OCI-LY1 (cell line): Measurements from ENCODE around the gene SYPL1.

Experiments
- H2AFZ ChIP-seq: fragments of 200-600 bp; sonication (generic), shearing (Covaris generic); 2 replicates; pipeline ENCODE4 v1.6.0; 2014; ENCODE audit warnings: antibody characterized with exemption, mild to moderate bottlenecking, low read length
- H3F3A ChIP-seq: fragments of 200-600 bp; sonication (generic), shearing (Covaris generic); 2 replicates; pipeline ENCODE4 v1.6.0; 2014; ENCODE audit warnings: mild to moderate bottlenecking, antibody characterized with exemption, low read length, moderate library complexity; ENCODE audit not compliant: insufficient read depth
- H3K27ac ChIP-seq: fragments of 200-600 bp; sonication (generic); 2 replicates; pipeline ENCODE4 v1.5.1; 2014; ENCODE audit warnings: low read length, mixed run types, mild to moderate bottlenecking, low read depth; ENCODE audit not compliant: poor library complexity, severe bottlenecking
- H3K27me3 ChIP-seq: fragments of 200-600 bp; sonication (generic); 2 replicates; pipeline ENCODE4 v1.6.0; 2014; ENCODE audit warnings: antibody characterized with exemption, mild to moderate bottlenecking, low read length, moderate library complexity; ENCODE audit not compliant: insufficient read depth
- H3K36me3 ChIP-seq: fragments of 200-600 bp; sonication (generic); 2 replicates; pipeline ENCODE4 v1.6.1; 2014; ENCODE audit warnings: mild to moderate bottlenecking, antibody characterized with exemption, low read length, moderate library complexity, mixed read lengths; ENCODE audit not compliant: insufficient read depth
- H3K4me1 ChIP-seq: fragments of 200-600 bp; sonication (generic); 2 replicates; pipeline ENCODE4 v1.5.1; 2014; ENCODE audit warnings: mild to moderate bottlenecking, low read length, moderate library complexity; ENCODE audit not compliant: insufficient read depth, severe bottlenecking
- H3K4me2 ChIP-seq: fragments of 200-600 bp; sonication (generic), shearing (Covaris generic); 2 replicates; pipeline ENCODE4 v1.6.1; 2014; ENCODE audit warnings: low read length
- H3K4me3 ChIP-seq: fragments of 200-600 bp; sonication (generic); 2 replicates; pipeline ENCODE4 v1.5.1; 2014; ENCODE audit warnings: low read length, low read depth, mild to moderate bottlenecking, mixed read lengths; ENCODE audit not compliant: poor library complexity, severe bottlenecking
- H3K79me2 ChIP-seq: fragments of 200-600 bp; shearing (Covaris generic); 2 replicates; pipeline ENCODE4 v1.6.1; 2016; ENCODE audit warnings: mixed run types, low read length, mixed read lengths; ENCODE audit not compliant: insufficient read depth
- H3K9ac ChIP-seq: fragments of 200-600 bp; sonication (generic), shearing (Covaris generic); 2 replicates; pipeline ENCODE4 v1.6.1; 2014; ENCODE audit warnings: mild to moderate bottlenecking, low read length, mixed read lengths
- H3K9me2 ChIP-seq: fragments of 200-600 bp; sonication (generic), shearing (Covaris generic); 2 replicates; pipeline ENCODE4 v1.6.1; 2014; ENCODE audit warnings: low read depth, mild to moderate bottlenecking, low read length, mixed read lengths
- H3K9me3 ChIP-seq: fragments of 200-600 bp; shearing (Covaris generic); 2 replicates; pipeline ENCODE4 v1.6.1; 2014; ENCODE audit warnings: low read length, mixed read lengths
- H4K20me1 ChIP-seq: fragments of 200-600 bp; sonication (generic), shearing (Covaris generic); 2 replicates; pipeline ENCODE4 v1.6.0; 2016; ENCODE audit warnings: mild to moderate bottlenecking, low read length; ENCODE audit not compliant: insufficient read depth
- CTCF ChIP-seq: fragments of 200-600 bp; sonication (generic), shearing (Covaris generic); IDR thresholded peaks from 2 replicates; pipeline ENCODE4 v1.5.1; 2017; ENCODE audit warnings: mild to moderate bottlenecking, antibody characterized with exemption, low read length, moderate library complexity, mixed read lengths
- EZH2 ChIP-seq: fragments of 200-600 bp; sonication (generic), shearing (Covaris generic); IDR thresholded peaks from 2 replicates; pipeline ENCODE4 v1.8.0; 2017; ENCODE audit warnings: borderline replicate concordance, mixed run types, mild to moderate bottlenecking, antibody characterized with exemption, low read length, moderate library complexity, mixed read lengths

Gene SYPL1

GRCh38 chr7:106060394-106060920 is 51.7 kb downstream of the SYPL1 start:
- TF ChIP-seq CTCF (no peak), EZH2 (no peak)
- Histone ChIP-seq H2AFZ (no peak overlapping the region), H3K9me3 (no peaks in the 10 kb centered on the region), H3K4me1 (peaks cover 92% of the 10 kb centered on the region), H3K79me2 (no peaks in the 10 kb centered on the region), H3K4me3 (no peak overlapping the region), H3K9ac (peak overlapping the region; percentile 69; the same call in 1 of the 2 replicates), H3K27me3 (no peaks in the 10 kb centered on the region), H4K20me1 (no peaks in the 10 kb centered on the region), H3K27ac (peak overlapping the region; percentile 99), H3K9me2 (no peaks in the 10 kb centered on the region), H3K36me3 (no peaks in the 10 kb centered on the region), H3K4me2 (peak overlapping the region; percentile 55; the same call in 1 of the 2 replicates), H3F3A (peaks cover 31% of the 10 kb centered on the region)

- peaks cover 31% of the 10 kb centered on the region for H3F3A ChIP-seq
- TF ChIP-seq CTCF (no peak), EZH2 (no peak)
- peak overlapping the region; percentile 99 for H3K27ac ChIP-seq
- no peaks in the 10 kb centered on the region for H3K9me3 ChIP-seq
- no peak overlapping the region for H3K4me3 ChIP-seq
- H3K27me3 ChIP-seq = no peaks in the 10 kb centered on the region
- no peaks in the 10 kb centered on the region for H4K20me1 ChIP-seq
- peak overlapping the region; percentile 84 for H3K9ac ChIP-seq
- no peak overlapping the region for H2AFZ ChIP-seq
- H3K4me2 ChIP-seq = peak overlapping the region; percentile 62
- H3K4me1 ChIP-seq = peaks cover 92% of the 10 kb centered on the region
- H3K9me2 ChIP-seq = no peaks in the 10 kb centered on the region
- no peaks in the 10 kb centered on the region for H3K79me2 ChIP-seq
- H3K36me3 ChIP-seq = no peaks in the 10 kb centered on the region
Measured at GRCh38 chr7:106059556-106059955, 52.6 kb downstream of the SYPL1 start.

GRCh38 chr7:106058928-106059324 is 53.2 kb downstream of the SYPL1 start:
- H3K4me2 ChIP-seq = peak overlapping the region; percentile 62
- TF ChIP-seq CTCF (no peak), EZH2 (no peak)
- H3K9me3 ChIP-seq = no peaks in the 10 kb centered on the region
- H4K20me1 ChIP-seq = no peaks in the 10 kb centered on the region
- H3F3A ChIP-seq = peaks cover 31% of the 10 kb centered on the region
- peak overlapping the region; percentile 35 for H3K4me3 ChIP-seq
- no peaks in the 10 kb centered on the region for H3K36me3 ChIP-seq
- peak overlapping the region; percentile 99 for H3K27ac ChIP-seq
- no peaks in the 10 kb centered on the region for H3K9me2 ChIP-seq
- peak overlapping the region; percentile 84 for H3K9ac ChIP-seq
- no peak overlapping the region for H2AFZ ChIP-seq
- H3K4me1 ChIP-seq = peaks cover 85% of the 10 kb centered on the region
- H3K27me3 ChIP-seq = no peaks in the 10 kb centered on the region
- H3K79me2 ChIP-seq = no peaks in the 10 kb centered on the region
